Stimulated activated CD8-positive, alpha-beta memory T cell treated with anti-CD3 and anti-CD28 coated beads, Interleukin-4, amount 100 ng/mL, for 48 hours (primary cell): ENCODE data around the gene UBE2U.

Experiments
- DNase-seq: peaks from one replicate; pipeline ENCODE4 v3.0.0-alpha.2; 2020

Gene UBE2U, protein sequence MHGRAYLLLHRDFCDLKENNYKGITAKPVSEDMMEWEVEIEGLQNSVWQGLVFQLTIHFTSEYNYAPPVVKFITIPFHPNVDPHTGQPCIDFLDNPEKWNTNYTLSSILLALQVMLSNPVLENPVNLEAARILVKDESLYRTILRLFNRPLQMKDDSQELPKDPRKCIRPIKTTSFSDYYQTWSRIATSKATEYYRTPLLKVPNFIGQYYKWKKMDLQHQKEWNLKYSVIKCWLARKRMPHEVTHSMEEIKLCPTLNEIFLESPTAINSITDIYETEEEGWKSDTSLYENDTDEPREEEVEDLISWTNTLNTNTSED

GRCh38 chr1:64203420-64203819, at the start of gene UBE2U:
Gene UBE2U (plus strand): TSS chr1:64203623. CDS start chr1:64204051, 428 bp downstream.
- DNase-seq, result no peak

- no peak for DNase-seq
Measured at GRCh38 chr1:64155278-64155677, 48.1 kb upstream of the UBE2U start.

- no peak for DNase-seq
Measured at GRCh38 chr1:64161357-64161941, 42.0 kb upstream of the UBE2U start.

DNA sequence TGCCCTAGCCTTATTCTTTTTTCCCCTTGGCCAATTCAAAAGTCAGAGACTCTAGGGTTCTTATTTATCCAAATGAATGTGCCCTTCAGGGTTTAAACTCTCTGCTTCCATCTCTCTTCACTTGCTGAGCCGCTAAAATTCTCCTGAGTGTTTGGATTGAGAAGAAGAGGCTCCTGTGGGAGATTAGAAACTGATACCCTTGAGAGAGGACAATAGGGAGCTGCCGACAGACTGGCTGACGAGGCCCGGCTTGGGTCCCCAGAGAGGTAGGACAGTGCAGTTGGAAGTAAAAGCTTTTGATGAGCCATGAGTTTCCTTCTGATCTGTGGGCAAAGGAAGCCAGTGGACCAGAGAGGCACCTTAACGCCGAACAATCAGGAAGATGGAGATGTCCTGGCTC, 41.3 kb upstream of the UBE2U start:
- no peak for DNase-seq

- DNase-seq, result no peak
Measured at GRCh38 chr1:64162804-64163203, 40.6 kb upstream of the UBE2U start.

- no peak for DNase-seq
Measured at GRCh38 chr1:64163431-64163830, 40.0 kb upstream of the UBE2U start.

DNA sequence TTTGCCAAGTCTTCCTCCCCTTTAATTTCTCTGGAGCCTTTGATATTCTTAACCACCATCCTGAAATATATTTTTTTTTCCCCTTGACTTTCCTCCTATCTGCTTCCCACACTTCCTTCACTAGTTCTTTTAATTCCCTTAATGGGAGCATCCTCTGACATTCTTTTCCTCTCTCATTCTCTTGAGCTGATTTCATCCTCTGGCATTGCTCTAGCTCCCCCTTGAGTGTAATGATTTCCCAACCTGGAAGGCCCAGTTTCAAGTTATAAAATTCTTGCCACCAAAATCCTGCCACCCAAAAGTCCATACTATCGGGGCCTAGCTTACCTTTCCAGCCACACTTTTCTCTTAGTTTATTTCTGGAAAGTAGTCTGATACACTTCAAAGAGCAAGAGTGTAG, 39.5 kb upstream of the UBE2U start:
- DNase-seq, result no peak

- no peak for DNase-seq
Measured at GRCh38 chr1:64166629-64167028, 36.8 kb upstream of the UBE2U start.

DNA sequence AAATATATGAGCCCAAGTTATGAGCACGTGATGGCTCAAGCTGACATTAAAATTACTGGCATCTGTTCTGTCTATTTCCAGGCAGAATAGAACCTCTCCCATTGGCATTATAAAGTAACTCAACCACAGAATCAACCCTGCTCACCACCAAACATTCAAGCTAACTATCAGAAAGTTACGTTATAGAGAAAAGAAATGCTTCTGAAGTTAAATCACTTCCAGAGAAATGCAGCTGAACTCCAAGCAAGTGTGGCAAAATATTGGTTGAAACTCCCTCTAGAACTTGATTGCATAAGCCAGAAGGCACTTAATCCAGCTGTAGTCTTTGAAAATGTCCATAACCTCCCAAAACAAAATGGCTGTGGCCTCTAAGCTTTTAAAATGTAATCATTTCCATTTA, 36.2 kb upstream of the UBE2U start:
- no peak for DNase-seq

- no peak for DNase-seq
Measured at GRCh38 chr1:64171246-64171645, 32.2 kb upstream of the UBE2U start.

DNA sequence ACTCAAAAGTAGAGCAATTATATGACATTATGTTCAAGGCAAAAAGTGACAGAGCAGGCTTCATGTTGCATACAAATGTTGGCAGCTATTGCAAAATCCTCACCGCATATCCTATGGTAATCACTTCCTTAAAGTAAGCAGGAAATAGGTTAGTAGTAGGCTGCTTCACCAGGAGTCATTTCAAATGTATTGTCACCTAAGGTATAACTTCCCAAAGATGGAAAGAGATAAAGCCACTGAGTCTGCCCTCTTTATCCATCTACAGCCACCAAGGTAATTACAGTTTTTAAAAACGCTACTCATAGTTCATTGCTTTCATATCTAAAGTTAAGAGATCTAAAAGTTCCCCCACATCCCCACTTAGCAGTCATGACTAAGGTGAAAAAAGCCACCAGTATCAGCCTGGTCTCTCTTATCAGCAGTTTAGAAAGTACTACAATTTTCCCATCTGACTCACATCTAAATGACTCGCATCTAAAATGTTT, 31.6 kb upstream of the UBE2U start:
- no peak for DNase-seq

DNA sequence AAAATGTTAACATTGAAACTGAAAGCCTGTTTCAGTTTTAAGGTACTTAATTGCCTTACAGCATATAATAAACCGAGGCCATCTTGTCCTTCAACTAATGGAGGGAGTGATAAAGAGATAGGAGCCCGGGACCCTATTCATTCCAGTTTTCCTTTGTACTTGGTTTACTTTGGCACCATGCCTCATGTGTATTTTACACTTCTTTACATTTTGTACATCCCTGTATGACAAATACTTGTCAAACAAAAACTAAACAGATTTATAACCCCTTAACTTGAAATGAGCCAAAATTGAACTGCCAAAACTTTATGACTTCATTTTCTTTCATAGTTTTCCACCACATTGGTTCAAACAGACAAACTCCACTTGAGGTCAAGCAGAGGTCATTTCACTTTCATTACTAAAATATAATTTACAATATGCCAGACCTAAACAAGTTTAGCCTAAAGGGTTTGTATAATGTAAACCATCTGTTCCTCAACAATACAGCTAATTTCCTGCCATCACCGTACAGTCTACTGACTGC, 30.9 kb upstream of the UBE2U start:
- DNase-seq, result no peak

DNA sequence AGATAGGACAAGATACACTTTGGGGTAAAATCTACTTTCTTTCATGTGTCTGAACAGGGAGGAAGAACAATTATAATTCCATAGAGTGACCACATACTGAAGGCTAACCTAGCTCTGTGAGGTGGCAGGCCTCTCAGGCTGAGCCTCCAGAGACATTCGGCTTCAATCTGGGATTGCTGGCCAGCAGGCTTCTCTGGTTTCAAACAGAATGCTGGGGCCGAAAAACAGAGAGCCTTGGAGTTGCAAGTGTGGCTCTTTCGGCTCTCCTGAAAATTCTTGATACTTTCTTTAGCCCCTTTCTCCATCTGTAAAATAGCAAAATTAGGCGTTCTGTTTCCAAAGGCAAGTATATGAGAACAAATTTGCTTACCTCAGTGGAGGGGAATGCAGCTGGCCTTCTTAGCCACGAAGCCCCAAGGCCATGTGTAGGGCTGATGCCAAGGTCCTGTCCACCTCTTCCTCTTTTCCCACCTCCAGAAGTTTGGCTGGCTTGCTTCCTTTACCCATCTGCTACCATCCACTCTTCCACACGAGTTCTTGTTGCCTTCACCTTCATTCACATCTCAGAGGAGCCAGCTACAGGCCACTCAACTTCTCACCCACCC, 30.0 kb upstream of the UBE2U start:
- no peak for DNase-seq

GRCh38 chr1:64175639-64176038, 27.8 kb upstream of the UBE2U start:
- DNase-seq, result no peak

GRCh38 chr1:64176659-64177058, 26.8 kb upstream of the UBE2U start:
- DNase-seq, result no peak

GRCh38 chr1:64179588-64179987, 23.8 kb upstream of the UBE2U start:
- no peak for DNase-seq

- no peak for DNase-seq
Measured at GRCh38 chr1:64182207-64182606, 21.2 kb upstream of the UBE2U start.

DNA sequence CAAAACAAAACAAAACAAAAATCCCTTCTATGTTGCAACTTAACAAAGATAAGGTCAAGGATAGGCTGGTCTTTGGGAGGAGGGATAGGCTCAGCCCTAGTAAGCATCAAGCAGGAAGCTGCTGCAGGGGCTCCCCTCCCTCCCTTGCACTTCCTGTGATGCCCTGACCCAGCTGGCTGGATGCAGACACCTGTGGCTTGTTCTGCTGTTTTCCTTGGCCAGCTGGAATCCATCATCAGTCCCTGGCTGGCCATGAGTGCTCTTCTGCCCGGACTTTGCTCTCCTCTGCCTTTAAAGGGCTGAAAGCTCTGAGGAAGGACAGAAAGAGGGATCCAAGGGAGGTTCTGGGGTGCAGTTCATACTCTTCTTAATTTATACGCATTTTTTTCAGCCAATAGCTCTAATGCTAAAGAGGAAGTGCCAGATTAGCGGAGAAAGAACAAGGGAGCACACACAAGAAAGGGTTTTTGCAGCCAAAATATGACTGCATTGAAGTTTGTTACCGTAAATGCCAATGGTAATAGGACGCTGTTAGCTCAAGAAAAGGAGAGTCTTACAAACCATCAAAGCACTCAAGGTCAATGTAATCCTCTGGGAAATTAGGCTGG, 19.9 kb upstream of the UBE2U start:
- DNase-seq, result no peak

GRCh38 chr1:64184003-64184440, 19.4 kb upstream of the UBE2U start:
- DNase-seq, result no peak

DNA sequence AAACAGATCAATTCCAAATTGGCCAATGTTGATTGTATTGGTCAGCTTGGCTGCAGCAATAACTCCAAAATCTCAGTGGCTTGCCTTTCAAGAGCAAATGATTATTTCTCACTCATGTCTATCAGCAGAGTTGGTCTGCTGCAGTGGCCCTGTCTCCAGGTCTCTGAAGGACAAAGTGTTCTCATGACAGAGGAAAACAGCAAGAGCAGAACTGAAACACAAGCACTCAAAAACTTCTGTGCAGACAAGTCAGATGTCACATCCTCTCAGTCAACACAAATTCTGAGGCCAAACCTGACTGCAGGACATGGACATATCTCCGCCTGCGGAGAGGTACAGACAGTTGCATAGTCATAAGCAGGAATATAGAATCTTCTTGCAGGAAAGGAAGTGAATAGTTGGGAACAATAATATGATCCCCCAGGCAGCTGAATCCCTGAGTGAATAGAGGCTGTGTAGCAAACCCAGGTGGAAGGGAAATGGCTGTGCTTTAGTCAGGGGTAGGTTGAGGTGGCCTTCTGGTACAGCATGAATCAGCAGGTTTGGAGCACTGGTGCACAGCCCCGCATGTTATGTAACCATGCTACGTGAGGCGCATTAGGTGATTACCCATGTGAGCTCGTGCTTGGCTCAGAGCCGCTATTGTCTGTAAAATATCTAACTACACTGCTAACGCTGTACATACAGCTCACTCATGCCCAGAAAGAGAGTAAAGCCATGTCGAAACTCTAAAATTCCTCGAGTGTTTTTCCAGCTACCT, 17.1 kb upstream of the UBE2U start:
- DNase-seq, result no peak

DNA sequence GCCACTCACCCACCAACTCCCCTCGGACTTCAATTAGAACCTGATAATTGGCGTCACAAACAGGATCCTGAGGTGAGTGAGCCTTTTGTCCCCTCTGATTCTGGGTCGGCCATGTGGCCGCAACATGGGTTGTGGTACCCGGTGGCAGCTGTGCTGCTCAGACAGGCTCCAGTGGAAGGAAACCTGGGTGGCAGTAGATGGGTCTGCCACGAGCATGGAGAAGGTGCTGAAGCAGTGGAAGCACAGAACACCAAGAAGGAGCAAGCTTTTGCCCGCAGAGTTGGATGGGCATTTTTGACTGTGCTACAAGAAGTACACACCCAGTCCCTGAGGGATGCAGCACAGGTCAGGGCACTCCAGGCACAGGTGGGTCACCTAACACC, 16.5 kb upstream of the UBE2U start:
- no peak for DNase-seq

- DNase-seq, result no peak
Measured at GRCh38 chr1:64187646-64188045, 15.8 kb upstream of the UBE2U start.

DNA sequence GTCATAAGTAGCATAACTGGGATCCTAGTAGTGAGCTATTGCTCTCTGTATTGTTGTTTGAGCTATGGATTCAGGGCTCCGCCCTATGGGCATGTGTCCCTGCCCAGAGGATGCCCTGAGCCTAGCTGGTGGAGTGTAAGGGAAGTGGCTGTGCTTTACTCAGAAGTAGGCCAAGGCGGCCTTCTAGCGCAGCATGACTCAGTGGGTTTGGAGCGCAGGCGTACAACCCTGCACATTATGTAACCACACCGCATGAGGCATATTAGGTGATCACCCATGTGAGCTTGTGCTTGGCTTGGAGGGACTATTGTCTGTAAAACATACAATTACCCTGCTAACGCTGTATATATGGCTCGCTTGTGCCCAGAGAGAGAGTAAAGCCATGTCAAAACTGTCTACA, 11.1 kb upstream of the UBE2U start:
- DNase-seq, result no peak
